ENCODE measurements around the gene C1GALT1C1L.
"Not testable (repeated sequence)": the region's sequence is repeated elsewhere in the genome, so short reads cannot be mapped to it uniquely, and the experiment has no call there.

C1GALT1C1L gene

DNA sequence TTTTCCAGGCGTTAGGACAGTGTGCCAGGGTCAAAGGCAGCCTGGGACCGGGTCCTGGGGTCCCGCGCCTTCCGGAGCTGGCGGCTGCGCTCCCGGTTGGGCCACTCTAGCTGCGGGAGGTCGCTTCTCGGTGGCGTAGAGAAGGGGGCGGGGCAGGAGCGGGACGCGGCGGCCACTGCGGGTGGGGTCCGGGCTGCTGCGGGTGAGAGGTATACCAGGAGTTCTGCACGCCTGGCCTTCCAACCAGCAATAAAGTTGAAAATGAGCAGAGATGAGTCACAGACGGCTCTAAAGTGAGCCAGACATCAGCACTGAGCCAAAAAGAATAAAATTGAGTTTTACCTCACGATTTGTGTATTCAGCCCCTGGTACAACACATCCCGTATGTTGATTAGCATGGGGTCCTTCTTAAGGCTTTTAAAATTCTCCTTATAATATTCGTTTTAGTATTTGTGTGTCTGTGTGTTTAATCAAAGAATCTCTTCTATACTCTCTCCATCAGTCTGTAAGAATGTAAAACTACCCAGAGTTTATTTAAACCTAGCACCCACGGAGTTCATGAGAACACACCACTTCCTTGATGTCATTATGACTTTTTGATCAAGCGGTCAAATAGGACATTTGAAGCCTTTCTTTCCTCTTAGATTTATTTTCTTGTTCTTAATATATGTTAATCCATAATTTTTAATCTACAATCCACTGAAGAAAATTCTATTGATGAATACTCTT lies at the start of gene C1GALT1C1L:
C1GALT1C1L (minus strand) TSS at position 108 of the 729 bp plus-strand sequence; CDS start at position 1, 107 bp downstream.
- no peak for DNase-seq

- no peak for DNase-seq
Observed at GRCh38 chr2:43725711-43726246, 49.5 kb upstream of the C1GALT1C1L start.

GRCh38 chr2:43724728-43725526 lies 48.7 kb upstream of the C1GALT1C1L start:
- DNase-seq = no peak

GRCh38 chr2:43718530-43719124 lies 42.4 kb upstream of the C1GALT1C1L start:
- no peak for DNase-seq

GRCh38 chr2:43717322-43717721 lies 41.1 kb upstream of the C1GALT1C1L start:
- no peak for DNase-seq

DNA sequence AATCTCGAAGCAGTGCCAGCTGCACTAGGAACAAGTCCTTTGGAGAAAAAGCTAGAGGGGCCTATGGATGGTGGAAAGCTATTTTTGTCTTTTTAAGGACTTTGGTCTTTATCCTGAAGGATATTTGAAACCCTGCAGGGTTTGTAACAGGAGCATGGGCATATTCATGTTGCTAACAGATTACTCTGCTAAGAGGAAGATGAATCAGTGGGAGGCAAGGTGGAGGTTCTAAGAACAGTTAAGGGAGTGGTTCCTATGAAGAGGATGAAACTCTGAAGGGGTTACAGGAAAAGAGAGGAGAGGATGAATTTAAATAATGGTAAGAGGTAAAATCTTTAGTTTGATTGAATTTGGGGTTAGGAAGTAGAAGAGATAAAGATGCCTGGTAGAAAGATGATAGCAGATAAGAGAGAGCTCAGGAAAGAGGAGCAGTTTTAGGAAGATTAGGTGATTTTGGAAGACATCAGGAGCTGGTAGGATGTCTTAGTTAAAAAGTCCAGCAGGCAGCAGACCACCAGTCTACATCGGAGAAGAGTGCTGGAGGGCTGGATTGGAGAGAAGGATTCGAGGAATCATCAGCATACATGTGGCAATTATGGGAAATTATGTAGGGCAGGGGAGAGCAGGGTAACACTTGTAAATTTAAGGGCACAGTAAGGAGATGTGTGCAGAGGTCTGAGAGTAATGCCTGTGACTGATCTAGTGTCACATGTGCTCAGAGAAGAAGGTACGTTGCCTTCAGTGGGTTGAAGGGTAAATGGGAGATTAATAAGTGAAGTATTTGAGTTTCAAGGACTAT lies 39.3 kb upstream of the C1GALT1C1L start:
- no peak for DNase-seq

GRCh38 chr2:43714164-43714563 lies 37.9 kb upstream of the C1GALT1C1L start:
- DNase-seq = no peak

- DNase-seq = no peak
Observed at GRCh38 chr2:43710866-43711265, 34.6 kb upstream of the C1GALT1C1L start.

GRCh38 chr2:43708891-43709290 lies 32.7 kb upstream of the C1GALT1C1L start:
- DNase-seq = no peak

DNA sequence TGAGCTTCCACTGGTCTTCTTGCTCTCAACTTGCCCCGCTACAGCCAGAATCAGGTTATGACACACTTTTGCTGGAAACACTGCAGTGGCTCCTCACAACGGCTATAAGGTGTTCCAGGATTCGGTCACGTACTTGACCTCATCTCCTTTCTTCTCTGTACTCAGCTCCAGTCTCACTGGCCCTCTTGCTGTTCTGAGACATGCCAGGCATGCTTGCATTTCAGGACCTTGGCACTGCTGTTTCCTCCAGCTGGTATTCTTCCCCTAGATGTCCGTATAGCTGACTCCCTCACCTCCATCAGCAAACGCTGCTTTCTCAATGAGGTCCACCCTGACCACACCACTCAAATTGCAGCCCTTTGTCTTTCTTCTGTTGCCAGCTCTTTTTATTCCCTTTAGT lies 31.9 kb upstream of the C1GALT1C1L start:
- no peak for DNase-seq

DNA sequence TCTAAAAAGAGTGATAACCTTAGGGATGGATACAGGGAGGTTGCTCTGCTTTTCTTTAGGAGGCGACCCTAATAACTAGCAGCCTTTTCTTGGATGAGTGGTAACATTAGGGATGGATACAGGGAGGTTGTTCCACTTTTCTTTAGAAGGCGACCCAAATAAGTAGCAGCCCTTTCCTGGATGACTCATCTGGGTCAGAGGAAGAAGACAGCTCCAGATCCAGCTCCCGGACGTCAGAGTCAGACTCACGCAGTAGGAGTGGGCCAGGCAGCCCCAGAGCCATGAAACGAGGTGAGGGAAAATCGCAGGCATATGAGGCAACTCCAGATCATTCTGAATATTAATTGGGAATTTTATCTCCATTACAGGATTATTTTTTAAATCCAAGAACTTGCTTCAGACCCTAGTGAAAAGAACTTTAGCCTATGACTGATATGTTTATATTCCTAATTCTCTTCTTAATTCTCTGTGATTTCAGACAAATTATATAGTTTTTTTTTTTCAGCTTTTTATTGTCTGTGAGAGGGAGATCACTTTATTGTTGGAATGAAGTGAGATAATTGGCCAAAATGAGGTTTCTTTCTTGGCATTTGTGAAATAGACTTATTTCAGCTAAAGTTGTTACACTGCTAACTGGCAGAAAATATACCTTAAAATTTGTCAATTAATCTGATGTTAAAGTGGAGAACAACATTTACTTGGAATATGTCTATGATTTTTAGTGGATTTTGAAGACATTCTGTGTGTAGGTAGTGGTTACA lies 31.2 kb upstream of the C1GALT1C1L start:
- DNase-seq = no peak

DNA sequence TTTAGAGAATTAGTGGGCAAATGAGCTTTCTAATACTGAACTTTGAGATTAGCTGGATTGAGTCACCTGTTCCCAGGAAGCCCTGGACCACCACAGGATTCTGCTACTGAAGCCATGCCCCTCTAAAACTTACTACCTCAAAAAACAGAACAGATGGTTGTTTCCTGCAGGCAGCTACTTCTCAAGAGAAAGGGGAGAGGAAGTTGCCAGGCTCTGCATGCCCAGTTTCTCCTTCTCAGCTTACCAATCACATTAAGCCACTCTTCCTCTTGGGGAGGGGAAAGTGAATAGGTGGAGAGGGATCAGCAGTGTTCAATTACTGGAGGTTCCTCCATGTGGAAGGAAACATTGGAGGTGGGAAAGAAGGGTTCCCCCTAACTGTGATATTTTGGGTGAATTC lies 24.9 kb upstream of the C1GALT1C1L start:
- DNase-seq = no peak

DNA sequence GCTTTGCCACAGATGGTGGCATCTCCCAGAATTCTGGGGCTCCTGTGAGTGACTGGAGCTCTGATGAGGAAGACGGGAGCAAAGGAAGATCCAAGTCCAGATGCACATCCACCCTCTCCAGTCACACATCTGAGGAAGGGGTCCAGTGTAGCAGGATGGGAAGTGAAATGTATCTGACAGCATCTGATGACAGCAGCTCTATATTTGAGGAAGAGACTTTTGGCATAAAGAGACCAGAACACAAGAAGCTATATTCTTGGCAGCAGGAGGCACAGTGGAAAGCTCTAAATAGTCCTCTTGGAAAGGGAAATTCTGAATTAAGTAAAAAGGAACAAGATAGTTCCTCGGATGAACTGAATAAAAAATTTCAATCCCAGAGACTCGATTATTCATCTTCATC lies 23.5 kb upstream of the C1GALT1C1L start:
- no peak for DNase-seq

DNA sequence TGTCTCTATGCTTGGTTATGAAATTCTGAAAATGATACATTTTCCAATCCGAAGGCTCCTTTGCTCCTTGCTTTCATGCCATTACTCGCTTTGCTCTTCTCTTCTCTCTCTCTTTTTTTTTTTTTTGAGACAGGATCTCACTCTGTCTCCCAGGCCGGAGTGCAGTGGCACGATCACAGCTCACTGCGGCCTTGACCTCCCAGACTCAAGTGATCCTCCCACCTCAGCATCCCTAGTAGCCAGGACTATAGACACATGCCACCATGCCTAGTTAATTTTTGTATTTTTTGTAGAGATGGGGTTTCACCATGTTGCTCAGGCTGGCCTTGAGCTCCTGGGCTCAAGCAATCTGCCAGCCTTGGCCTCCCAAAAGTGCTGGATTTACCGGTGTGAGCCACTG lies 21.9 kb upstream of the C1GALT1C1L start:
- not testable (repeated sequence) for DNase-seq

DNA sequence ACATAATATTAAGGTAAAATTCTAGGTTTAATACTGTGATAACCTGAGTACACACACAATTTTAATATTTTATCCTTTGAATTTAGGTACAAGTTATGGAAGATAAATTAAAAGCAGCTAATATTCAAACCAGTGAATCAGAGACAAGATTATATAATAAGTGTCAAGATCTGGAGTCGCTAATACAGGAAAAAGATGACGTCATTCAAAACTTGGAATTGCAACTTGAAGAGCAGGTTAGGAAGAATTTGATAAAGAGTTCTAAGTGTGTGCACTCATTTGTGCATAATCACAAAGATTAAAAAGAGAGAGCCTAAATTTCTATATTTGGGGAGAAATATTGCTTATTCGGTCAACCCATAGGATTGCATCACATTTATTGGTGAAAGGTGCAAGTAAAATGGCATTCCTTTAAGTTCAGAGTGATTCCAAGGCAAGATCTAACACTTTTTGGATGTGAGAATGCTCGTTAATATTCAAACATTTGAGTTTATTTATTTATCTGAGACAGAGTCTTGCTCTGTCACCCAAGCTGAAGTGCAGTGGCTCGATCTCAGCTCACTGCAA lies 16.3 kb upstream of the C1GALT1C1L start:
- DNase-seq = no peak

DNA sequence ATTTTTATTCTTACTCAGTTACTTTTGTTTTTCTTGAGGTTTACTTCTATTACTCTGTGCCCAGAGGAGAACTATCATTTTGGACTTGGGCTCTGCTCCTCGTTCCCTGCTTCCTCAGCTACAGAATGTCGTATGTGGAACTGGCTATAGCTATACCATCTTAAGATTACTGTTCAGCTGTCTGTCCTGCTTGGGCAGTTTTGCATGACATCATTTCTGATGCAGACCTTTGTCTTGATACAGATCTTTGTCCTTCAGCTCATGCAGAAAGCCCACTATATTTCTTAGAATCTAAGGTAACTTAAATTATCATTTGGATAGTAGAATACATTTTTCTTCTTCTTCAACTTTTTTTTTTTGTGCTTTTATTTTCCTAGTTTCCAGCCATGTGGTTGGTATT lies 13.8 kb upstream of the C1GALT1C1L start:
- DNase-seq = no peak

- DNase-seq = no peak
Observed at GRCh38 chr2:43685357-43685756, 9.1 kb upstream of the C1GALT1C1L start.

DNA sequence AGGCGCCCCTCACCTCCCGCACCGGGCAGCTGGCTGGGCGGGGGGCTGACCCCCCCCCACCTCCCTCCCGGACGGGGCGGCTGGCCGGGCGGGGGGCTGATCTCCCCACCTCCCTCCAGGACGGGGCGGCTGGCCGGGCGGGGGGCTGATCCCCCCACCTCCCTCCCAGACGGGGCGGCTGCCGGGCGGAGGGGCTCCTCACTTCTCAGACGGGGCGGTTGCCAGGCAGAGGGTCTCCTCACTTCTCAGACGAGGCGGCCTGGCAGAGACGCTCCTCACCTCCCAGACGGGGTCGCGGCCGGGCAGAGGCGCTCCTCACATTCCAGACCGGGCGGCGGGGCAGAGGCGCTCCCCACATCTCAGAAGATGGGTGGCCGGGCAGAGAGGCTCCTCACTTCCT lies 1.6 kb upstream of the C1GALT1C1L start:
- not testable (repeated sequence) for DNase-seq

DNA sequence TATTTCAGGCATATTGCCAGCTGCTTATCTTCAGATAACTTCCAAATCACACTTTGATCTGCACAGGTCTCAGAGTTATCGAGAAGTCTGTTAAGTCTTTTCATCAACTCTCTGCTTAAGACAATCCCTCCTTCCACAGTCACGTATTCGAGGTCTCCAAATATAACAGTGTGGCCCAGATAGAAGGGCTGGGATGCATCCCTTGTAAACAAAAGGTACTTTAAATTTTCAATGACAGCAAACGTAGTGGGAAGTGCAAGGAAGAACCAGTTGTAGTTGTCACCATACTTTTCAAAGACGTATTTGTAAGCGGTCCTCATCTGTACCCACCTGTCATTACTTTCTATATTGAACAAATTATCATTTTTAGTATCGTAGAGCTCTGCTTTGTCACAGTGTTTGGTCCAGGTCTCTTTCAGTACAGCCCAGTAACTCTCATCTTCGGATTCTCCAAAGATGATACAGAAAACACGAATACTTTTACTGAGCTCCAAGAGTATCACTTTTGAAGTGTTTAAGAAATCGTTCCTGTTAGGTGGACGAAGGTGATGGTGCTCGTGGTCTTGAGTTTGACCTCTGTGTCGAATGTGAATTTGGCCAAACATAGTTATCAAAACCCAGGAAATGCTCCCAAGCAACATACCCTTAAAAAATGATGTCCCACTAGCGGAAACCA lies 445 bp downstream of the C1GALT1C1L start:
- no peak for DNase-seq

GRCh38 chr2:43657241-43657640 lies 19.0 kb downstream of the C1GALT1C1L start:
- no peak for DNase-seq

GRCh38 chr2:43653506-43653905 lies 22.7 kb downstream of the C1GALT1C1L start:
- DNase-seq = no peak
